ENCODE data around the gene OSBPL7.

The OSBPL7 gene

DNA sequence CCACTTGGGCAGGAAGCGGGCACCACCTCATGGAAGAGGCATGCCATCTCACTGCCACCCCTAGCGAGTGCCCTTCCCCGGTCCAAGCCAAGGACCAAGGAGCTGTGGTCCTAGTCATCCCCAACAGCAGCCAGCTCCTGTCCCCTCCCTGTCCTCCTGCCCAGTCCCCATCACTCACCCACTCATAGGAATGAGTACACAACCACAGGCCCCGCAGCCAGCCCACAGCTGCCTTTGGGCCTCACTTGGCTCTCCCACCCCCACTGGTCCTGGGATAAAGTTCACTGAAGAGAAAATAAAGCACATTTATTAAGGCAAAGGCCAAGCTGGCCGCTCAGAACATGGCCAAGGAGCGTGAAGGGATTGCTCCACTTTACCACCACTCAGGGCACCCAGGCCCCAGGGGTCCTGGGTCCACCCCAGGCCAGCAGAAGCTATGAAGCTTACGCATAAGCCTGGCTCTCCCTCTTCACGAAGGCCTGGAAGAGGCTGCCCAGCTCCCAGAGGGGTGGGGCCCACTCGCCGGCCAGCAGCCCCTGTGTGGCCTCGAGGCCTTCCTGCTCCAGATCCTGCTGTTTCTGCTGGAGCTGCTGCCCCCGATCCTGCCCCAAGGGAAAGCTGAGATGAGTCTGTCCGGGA lies 15.9 kb upstream of the OSBPL7 start:
- Histone ChIP-seq H3K36me3 (ENCODE audit: control insufficient read depth in 1 of 2, insufficient read depth in 2 of 2, low read length in 2 of 2) (peaks cover 18 to 32% of the 10 kb centered on the region in 2 donors), H3K4me1 (ENCODE audit: control insufficient read depth in 1 of 2, insufficient read depth in 2 of 2, low read length in 2 of 2) (peaks cover 8 to 21% of the 10 kb centered on the region in 2 donors), H3K9me3 (ENCODE audit: control insufficient read depth in 1 of 2, low read length in 2 of 2) (no peaks in the 10 kb centered on the region), H3K27ac (ENCODE audit: low read length) (no peak overlapping the region), H3K27me3 (ENCODE audit: low read depth, low read length) (no peaks in the 10 kb centered on the region), H3K4me3 (ENCODE audit: low read depth in 1 of 2, low read length in 2 of 2) (no peak overlapping the region)

DNA sequence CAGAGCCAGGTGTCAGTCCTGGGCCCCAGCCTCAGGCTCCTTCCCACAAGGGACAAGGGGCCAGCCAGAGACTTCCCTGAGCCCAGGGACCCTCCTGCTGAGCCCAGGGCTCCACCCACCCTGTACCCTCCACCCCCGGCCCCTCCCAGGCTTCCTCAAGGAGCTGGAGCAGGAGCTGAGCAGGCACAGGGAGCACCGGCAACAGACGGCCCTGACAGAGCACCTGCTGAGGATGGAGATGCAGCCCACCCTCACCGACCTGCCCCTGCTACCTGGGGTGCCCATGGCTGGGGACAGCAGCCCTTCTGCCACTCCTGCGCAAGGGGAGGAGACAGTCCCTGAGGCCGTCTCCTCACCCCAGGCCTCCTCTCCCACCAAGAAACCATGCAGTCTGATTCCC lies 15.0 kb upstream of the OSBPL7 start:
- H3K9me3 ChIP-seq (ENCODE audit: control insufficient read depth in 1 of 2, low read length in 2 of 2): no peaks in the 10 kb centered on the region
- H3K36me3 ChIP-seq (ENCODE audit: control insufficient read depth in 1 of 2, insufficient read depth in 2 of 2, low read length in 2 of 2): peaks cover 18 to 32% of the 10 kb centered on the region in 2 donors
- peaks cover 8 to 27% of the 10 kb centered on the region in 2 donors for H3K4me1 ChIP-seq (ENCODE audit: control insufficient read depth in 1 of 2, insufficient read depth in 2 of 2, low read length in 2 of 2)
- no peak overlapping the region for H3K27ac ChIP-seq (ENCODE audit: low read length)
- H3K27me3 ChIP-seq (ENCODE audit: low read depth, low read length): no peaks in the 10 kb centered on the region
- no peak overlapping the region for H3K4me3 ChIP-seq (ENCODE audit: low read depth in 1 of 2, low read length in 2 of 2)

DNA sequence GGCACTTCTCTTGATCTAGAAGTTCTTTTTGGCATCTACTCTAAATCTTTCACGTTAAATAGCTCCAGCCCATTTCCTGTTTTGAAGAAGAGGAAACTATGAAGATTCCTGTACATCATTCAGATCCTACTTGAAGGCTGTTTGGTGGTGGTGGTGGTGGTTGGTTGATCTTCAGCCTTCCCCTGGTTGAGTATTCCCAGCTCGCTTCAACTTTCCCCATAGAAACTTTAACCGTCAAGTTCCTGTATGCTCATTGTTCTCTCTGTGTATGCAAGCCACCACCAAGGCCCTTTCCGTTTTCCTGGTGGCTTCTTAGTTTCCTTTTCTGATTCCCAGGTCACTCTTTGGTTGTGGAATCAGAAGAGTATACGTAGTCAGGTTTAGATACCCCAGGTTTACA lies 13.2 kb upstream of the OSBPL7 start:
- no peak overlapping the region for H3K27ac ChIP-seq (ENCODE audit: low read length)
- H3K4me3 ChIP-seq (ENCODE audit: low read depth in 1 of 2, low read length in 2 of 2): no peak overlapping the region
- peaks cover 18 to 32% of the 10 kb centered on the region in 2 donors for H3K36me3 ChIP-seq (ENCODE audit: control insufficient read depth in 1 of 2, insufficient read depth in 2 of 2, low read length in 2 of 2)
- no peaks in the 10 kb centered on the region for H3K27me3 ChIP-seq (ENCODE audit: low read depth, low read length)
- no peaks in the 10 kb centered on the region for H3K9me3 ChIP-seq (ENCODE audit: control insufficient read depth in 1 of 2, low read length in 2 of 2)
- peaks cover 4 to 27% of the 10 kb centered on the region in 2 donors for H3K4me1 ChIP-seq (ENCODE audit: control insufficient read depth in 1 of 2, insufficient read depth in 2 of 2, low read length in 2 of 2)

DNA sequence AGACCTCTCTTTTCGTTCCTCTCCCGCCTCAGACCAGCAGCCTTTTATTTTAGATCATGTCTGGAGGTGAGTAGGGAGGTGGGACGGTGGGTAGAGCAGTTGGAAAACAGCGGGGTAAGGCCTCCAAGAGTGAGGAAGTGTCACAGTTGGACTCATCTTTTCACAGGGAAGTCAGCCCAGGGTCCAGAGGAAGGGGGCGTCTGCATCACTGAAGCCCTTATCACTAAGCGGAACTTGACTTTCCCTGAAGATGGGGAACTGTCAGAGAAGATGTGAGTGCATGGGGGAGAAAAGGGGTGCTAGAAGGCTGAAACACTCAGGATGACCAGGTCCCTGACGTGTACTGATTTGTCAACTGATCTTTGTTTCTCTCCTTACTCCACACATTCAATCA lies 10.3 kb upstream of the OSBPL7 start:
- H3K36me3 ChIP-seq (ENCODE audit: control insufficient read depth in 1 of 2, insufficient read depth in 2 of 2, low read length in 2 of 2): peaks cover 23 to 33% of the 10 kb centered on the region in 2 donors
- H3K4me3 ChIP-seq (ENCODE audit: low read depth in 1 of 2, low read length in 2 of 2): peak overlapping the region; percentile 82 to 100
- peaks cover 4 to 24% of the 10 kb centered on the region in 2 donors for H3K4me1 ChIP-seq (ENCODE audit: control insufficient read depth in 1 of 2, insufficient read depth in 2 of 2, low read length in 2 of 2)
- no peaks in the 10 kb centered on the region for H3K9me3 ChIP-seq (ENCODE audit: control insufficient read depth in 1 of 2, low read length in 2 of 2)
- peak overlapping the region; percentile 40 for H3K27ac ChIP-seq (ENCODE audit: low read length)
- no peaks in the 10 kb centered on the region for H3K27me3 ChIP-seq (ENCODE audit: low read depth, low read length)

DNA sequence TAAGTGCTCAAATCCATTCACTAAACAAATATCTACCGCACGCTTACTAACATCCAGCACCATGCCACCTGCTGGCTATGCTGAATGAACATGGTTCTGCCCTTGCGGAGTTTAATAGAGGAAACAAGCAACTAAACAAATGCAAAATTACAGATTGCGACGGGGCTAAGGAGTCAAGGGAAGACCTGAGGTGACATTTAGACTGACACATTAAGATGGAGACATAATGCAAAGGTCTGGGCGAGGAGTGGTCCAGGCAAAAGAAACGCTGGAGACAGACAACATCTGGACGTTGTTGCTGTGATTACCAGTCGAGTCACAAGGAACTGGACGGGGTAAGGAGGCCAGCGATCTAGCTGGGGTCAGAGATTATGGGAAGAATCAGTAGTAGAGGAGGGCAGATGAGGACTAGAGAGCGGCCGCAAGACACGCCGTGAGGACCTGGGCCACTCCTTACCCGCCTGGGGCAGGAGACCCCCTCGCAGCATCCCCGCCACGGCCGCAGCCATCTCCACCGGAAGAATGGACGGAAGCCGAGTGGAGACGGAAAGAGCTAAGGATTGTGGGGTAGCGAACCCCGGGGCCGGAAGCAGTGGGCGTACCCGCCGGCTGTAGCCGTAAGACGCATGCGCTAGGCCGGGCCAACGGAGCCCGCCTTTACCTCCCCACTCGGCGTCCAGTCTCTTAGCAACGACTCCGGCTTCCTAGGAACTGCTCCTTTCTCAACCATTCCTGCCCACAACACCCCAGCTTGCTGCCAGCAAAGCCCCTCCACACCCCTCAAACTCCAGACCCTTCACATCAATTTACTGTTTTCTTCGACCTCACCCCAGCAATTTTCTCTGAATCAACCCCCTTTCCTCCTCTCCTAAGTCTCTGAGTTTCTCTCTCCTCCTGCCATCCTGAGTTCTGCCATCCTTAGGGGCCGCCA lies 9.7 kb upstream of the OSBPL7 start, which contains the start of the genes LRRC46 and MRPL10:
Gene LRRC46 (plus strand): TSS at position 668 of the 931 bp plus-strand sequence. CDS start 320 bp downstream, outside the sequence.
Gene MRPL10 (minus strand): TSS at position 539 of the 931 bp plus-strand sequence. CDS start 30 bp downstream, at position 509.
- Histone ChIP-seq H3K4me3 (ENCODE audit: low read depth in 1 of 2, low read length in 2 of 2) (peak within 1 kb of the TSS; percentile 82 to 100), H3K9me3 (ENCODE audit: control insufficient read depth in 1 of 2, low read length in 2 of 2) (no peaks in the 10 kb centered on the region), H3K27ac (ENCODE audit: low read length) (peak within 1 kb of the TSS; percentile 96), H3K27me3 (ENCODE audit: low read depth, low read length) (no peaks in the 10 kb centered on the region), H3K36me3 (ENCODE audit: control insufficient read depth in 1 of 2, insufficient read depth in 2 of 2, low read length in 2 of 2) (peaks cover 25 to 33% of the 10 kb centered on the region in 2 donors), H3K4me1 (ENCODE audit: control insufficient read depth in 1 of 2, insufficient read depth in 2 of 2, low read length in 2 of 2) (peaks cover 4 to 24% of the 10 kb centered on the region in 2 donors)

DNA sequence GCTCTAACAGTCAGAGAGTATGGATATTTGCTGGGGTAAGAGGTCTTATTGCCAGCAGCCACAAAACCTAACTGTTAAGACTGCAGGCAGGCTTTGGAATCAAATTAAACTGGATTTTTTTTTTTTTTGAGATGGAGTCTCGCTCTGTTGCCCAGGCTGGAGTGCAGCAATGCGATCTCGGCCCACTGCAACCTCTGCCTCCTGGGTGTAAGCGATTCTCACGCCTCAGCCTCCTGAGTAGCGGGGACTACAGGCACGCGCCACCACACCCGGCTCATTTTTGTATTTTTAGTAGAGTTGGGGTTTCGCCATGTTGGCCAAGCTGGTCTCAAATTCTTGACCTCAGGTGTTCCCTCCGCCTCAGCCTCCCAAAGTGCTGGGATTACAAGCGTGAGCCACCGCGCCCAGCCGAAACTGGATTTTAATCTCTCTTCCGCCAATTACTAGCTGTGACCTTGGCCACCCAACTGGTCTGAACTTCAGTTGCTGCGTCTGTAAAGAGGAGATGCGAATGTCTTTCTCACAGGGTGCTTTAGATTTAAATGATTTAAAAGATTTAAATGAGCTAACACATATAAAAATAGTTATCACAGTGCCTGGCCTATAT lies 8.9 kb upstream of the OSBPL7 start:
- H3K4me1 ChIP-seq (ENCODE audit: control insufficient read depth in 1 of 2, insufficient read depth in 2 of 2, low read length in 2 of 2): peaks cover 4 to 24% of the 10 kb centered on the region in 2 donors
- no peaks in the 10 kb centered on the region for H3K27me3 ChIP-seq (ENCODE audit: low read depth, low read length)
- H3K36me3 ChIP-seq (ENCODE audit: control insufficient read depth in 1 of 2, insufficient read depth in 2 of 2, low read length in 2 of 2): peaks cover 24 to 29% of the 10 kb centered on the region in 2 donors
- H3K27ac ChIP-seq (ENCODE audit: low read length): peak overlapping the region; percentile 96
- H3K9me3 ChIP-seq (ENCODE audit: control insufficient read depth in 1 of 2, low read length in 2 of 2): no peaks in the 10 kb centered on the region
- H3K4me3 ChIP-seq (ENCODE audit: low read depth in 1 of 2, low read length in 2 of 2): peak overlapping the region; percentile 82 to 100

DNA sequence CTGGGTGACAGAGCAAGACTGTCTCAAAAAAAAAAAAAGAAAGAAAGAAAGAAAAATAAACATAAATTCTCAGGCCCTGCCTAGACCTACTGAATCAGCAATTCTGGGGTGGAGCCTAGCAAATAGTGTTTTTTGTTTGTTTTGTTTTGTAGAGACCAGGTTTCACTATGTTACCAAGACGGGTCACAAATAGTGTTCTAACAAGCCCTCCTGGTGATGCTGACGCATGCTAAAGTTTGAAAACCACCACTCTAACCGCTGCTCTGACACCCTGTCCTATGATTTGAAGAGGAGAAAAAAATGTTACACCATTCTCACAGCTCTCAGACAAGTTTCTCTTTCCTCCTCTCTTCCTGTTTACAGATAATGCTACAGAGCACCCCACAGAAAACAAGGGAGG lies 8.3 kb upstream of the OSBPL7 start:
- H3K9me3 ChIP-seq (ENCODE audit: control insufficient read depth in 1 of 2, low read length in 2 of 2): no peaks in the 10 kb centered on the region
- H3K27ac ChIP-seq (ENCODE audit: low read length): peak overlapping the region; percentile 96
- peaks cover 25 to 28% of the 10 kb centered on the region in 2 donors for H3K36me3 ChIP-seq (ENCODE audit: control insufficient read depth in 1 of 2, insufficient read depth in 2 of 2, low read length in 2 of 2)
- peaks cover 4 to 24% of the 10 kb centered on the region in 2 donors for H3K4me1 ChIP-seq (ENCODE audit: control insufficient read depth in 1 of 2, insufficient read depth in 2 of 2, low read length in 2 of 2)
- no peak overlapping the region for H3K4me3 ChIP-seq (ENCODE audit: low read depth in 1 of 2, low read length in 2 of 2)
- no peaks in the 10 kb centered on the region for H3K27me3 ChIP-seq (ENCODE audit: low read depth, low read length)

DNA sequence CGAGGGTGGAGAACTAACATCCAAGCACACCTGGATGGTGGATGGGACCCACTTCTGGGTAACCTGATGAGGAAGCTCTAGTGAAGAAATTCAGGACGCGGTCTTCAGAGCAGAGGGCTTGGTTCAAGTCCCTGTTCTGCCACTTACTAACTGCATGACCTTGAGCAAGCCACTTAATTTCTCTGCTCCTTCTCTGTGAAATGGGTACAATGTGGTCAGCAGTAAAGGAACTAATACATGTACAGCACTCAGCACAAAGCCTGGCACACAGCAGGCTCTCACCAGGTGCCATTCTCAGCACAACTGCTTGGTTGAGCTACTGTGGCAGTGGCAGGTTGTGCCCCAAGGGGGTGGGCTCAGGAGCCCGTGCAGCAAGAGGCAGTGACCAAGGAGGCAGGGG lies 1.9 kb upstream of the OSBPL7 start:
- Histone ChIP-seq H3K36me3 (ENCODE audit: control insufficient read depth in 1 of 2, insufficient read depth in 2 of 2, low read length in 2 of 2) (peaks cover 37 to 44% of the 10 kb centered on the region in 2 donors), H3K9me3 (ENCODE audit: control insufficient read depth in 1 of 2, low read length in 2 of 2) (no peaks in the 10 kb centered on the region), H3K27ac (ENCODE audit: low read length) (no peak overlapping the region), H3K4me3 (ENCODE audit: low read depth in 1 of 2, low read length in 2 of 2) (no peak overlapping the region), H3K4me1 (ENCODE audit: control insufficient read depth in 1 of 2, insufficient read depth in 2 of 2, low read length in 2 of 2) (peaks cover 10 to 24% of the 10 kb centered on the region in 2 donors), H3K27me3 (ENCODE audit: low read depth, low read length) (no peaks in the 10 kb centered on the region)

DNA sequence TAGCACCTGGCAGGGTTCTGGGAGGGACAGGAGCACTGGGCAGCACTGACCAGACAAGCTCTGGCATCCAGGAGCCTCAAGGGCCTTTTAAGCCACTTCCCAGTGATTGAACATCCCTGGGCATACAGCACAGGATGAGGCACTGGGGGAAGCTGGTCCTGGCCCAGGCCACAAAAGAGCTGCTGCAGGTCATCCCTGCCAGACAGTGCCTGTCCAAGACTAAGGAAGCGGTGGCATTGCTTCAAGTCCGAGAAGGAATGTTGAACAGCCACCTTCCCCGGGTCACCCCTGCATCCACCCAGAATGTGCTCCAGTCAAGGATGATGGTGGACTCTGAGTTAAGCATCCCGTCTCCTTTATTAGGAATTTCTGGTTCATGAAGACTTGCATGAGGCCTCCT lies 1.2 kb upstream of the OSBPL7 start:
- Histone ChIP-seq H3K4me3 (ENCODE audit: low read depth in 1 of 2, low read length in 2 of 2) (no peak overlapping the region), H3K36me3 (ENCODE audit: control insufficient read depth in 1 of 2, insufficient read depth in 2 of 2, low read length in 2 of 2) (peaks cover 39 to 45% of the 10 kb centered on the region in 2 donors), H3K4me1 (ENCODE audit: control insufficient read depth in 1 of 2, insufficient read depth in 2 of 2, low read length in 2 of 2) (peaks cover 10 to 24% of the 10 kb centered on the region in 2 donors), H3K9me3 (ENCODE audit: control insufficient read depth in 1 of 2, low read length in 2 of 2) (no peaks in the 10 kb centered on the region), H3K27ac (ENCODE audit: low read length) (no peak overlapping the region), H3K27me3 (ENCODE audit: low read depth, low read length) (no peaks in the 10 kb centered on the region)

DNA sequence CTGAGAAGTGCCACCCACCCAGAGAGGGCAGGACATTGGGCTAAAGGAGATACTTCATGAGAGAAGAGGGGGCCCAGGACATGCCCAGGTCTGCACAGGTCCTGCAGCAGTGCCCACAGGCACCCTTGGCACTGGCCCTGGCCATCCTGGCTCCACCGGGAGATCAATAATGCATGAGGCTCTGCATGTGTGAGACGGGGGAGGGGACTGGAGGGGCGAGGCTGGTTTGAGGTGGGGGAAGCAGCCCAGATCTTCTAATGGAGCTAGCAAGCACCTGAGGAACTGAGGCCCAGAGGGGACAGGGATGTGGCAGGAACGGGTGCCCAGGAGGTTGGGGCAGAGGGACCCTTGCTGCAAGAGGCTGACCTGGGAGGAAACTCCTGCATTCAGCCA lies 567 bp downstream of the OSBPL7 start:
- peaks cover 39 to 47% of the 10 kb centered on the region in 2 donors for H3K36me3 ChIP-seq (ENCODE audit: control insufficient read depth in 1 of 2, insufficient read depth in 2 of 2, low read length in 2 of 2)
- H3K27ac ChIP-seq (ENCODE audit: low read length): peak overlapping the region; percentile 80

More for the DNA sequence above, 567 bp downstream of the OSBPL7 start:
- Histone ChIP-seq H3K4me3 (ENCODE audit: low read depth in 1 of 2, low read length in 2 of 2) (peak overlapping the region; percentile 78 to 83), H3K4me1 (ENCODE audit: control insufficient read depth in 1 of 2, insufficient read depth in 2 of 2, low read length in 2 of 2) (peaks cover 10 to 24% of the 10 kb centered on the region in 2 donors), H3K27me3 (ENCODE audit: low read depth, low read length) (no peaks in the 10 kb centered on the region), H3K9me3 (ENCODE audit: control insufficient read depth in 1 of 2, low read length in 2 of 2) (no peaks in the 10 kb centered on the region)

Measured in muscle layer of duodenum (tissue), 2 donors.